Muscle layer of colon (tissue), 2 donors: Measurements from ENCODE around the gene RBMS1.
A peak's percentile ranks its signal among the peaks of the same experiment; 100 is the strongest.
"Not testable (repeated sequence)": the region's sequence is repeated elsewhere in the genome, so short reads cannot be mapped to it uniquely, and the experiment has no call there.

Experiments
- H3K27ac ChIP-seq: one replicate; pipeline ENCODE4 v1.7.0; 2013; ENCODE audit warnings: low read depth, mild to moderate bottlenecking, low read length, moderate library complexity
- H3K27me3 ChIP-seq, 2 donors: one replicate each; pipeline ENCODE4 v1.7.0; 2013; ENCODE audit warnings: low read length in 2 of 2, mild to moderate bottlenecking in 2 of 2; ENCODE audit not compliant: insufficient read depth in 2 of 2, control insufficient read depth in 1 of 2
- H3K36me3 ChIP-seq: one replicate; pipeline ENCODE4 v1.7.0; 2013; ENCODE audit warnings: mild to moderate bottlenecking, low read length; ENCODE audit not compliant: insufficient read depth
- H3K4me1 ChIP-seq: one replicate; pipeline ENCODE4 v1.7.0; 2013; ENCODE audit warnings: mild to moderate bottlenecking, low read length; ENCODE audit not compliant: insufficient read depth
- H3K4me3 ChIP-seq, 2 donors: one replicate each; pipeline ENCODE4 v1.7.0; 2013; ENCODE audit warnings: low read length in 2 of 2, low read depth in 1 of 2, mild to moderate bottlenecking in 1 of 2, moderate library complexity in 1 of 2
- H3K9ac ChIP-seq: one replicate; pipeline ENCODE4 v1.7.0; 2013; ENCODE audit warnings: low read length
- H3K9me3 ChIP-seq: one replicate; pipeline ENCODE4 v1.7.0; 2013; ENCODE audit warnings: mild to moderate bottlenecking, low read length
- donor health status: abdominal sarcoma.
- donor health status: Adenocarcinoma of cecum.

The RBMS1 gene

GRCh38 chr2:160375037-160375436, 118.6 kb downstream of the RBMS1 start:
- H3K4me1 ChIP-seq, result peaks cover 85% of the 10 kb centered on the region
- no peak overlapping the region for H3K9ac ChIP-seq
- no peaks in the 10 kb centered on the region for H3K27me3 ChIP-seq
- H3K4me3 ChIP-seq, result no peak overlapping the region
- no peaks in the 10 kb centered on the region for H3K9me3 ChIP-seq
- peak overlapping the region; percentile 45 for H3K27ac ChIP-seq
- no peaks in the 10 kb centered on the region for H3K36me3 ChIP-seq

DNA sequence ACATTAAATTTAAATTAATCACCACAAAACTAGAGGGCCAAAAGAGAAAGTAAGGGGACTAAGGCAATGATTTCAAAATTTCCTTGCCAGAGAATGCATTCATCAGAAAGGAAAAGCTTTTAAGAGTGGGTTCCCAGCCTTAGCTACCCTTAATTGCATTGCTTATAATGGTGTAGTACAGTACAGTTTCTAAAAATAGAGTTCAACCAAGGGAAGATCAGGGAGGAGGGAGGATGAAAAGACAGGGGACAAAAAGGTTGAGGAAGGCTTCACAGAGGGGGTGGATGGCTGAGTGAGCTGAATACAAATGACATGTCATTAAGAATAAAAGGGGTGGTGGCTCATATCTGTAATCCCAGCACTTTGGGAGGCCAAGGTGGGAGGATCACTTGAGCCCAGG, 119.9 kb downstream of the RBMS1 start:
- peaks cover 85% of the 10 kb centered on the region for H3K4me1 ChIP-seq
- no peaks in the 10 kb centered on the region for H3K9me3 ChIP-seq
- H3K27ac ChIP-seq, result no peak overlapping the region
- no peak overlapping the region for H3K4me3 ChIP-seq
- H3K36me3 ChIP-seq, result no peaks in the 10 kb centered on the region
- H3K27me3 ChIP-seq, result no peaks in the 10 kb centered on the region
- no peak overlapping the region for H3K9ac ChIP-seq

DNA sequence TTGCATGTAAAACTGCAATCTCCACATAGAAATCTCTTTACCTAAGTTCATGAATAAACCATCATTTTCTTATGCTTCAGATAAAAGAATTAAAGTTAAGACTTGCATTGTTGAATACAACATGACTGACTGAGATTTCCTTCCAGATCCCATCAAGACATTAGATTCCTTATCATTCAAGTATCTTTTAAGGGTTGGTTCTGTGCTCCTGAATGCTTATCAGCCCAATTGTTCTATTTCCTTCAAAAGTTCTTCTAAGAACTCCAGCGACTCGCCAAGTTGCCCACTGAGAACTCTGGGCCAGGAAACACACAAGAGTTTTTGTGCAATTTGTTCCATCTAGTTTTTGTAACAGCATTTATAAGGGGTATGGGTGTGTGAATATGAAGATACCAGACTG, 120.3 kb downstream of the RBMS1 start:
- H3K4me1 ChIP-seq, result peaks cover 82% of the 10 kb centered on the region
- H3K36me3 ChIP-seq, result no peaks in the 10 kb centered on the region
- H3K4me3 ChIP-seq, result no peak overlapping the region
- H3K9ac ChIP-seq, result no peak overlapping the region
- no peaks in the 10 kb centered on the region for H3K9me3 ChIP-seq
- H3K27ac ChIP-seq, result no peak overlapping the region
- no peaks in the 10 kb centered on the region for H3K27me3 ChIP-seq

- Histone ChIP-seq H3K27ac (no peak overlapping the region), H3K36me3 (no peaks in the 10 kb centered on the region), H3K27me3 (no peaks in the 10 kb centered on the region), H3K9me3 (no peaks in the 10 kb centered on the region), H3K9ac (no peak overlapping the region), H3K4me3 (no peak overlapping the region), H3K4me1 (peaks cover 83% of the 10 kb centered on the region)
Measured at GRCh38 chr2:160372585-160372984, 121.0 kb downstream of the RBMS1 start.

GRCh38 chr2:160372010-160372356, 121.6 kb downstream of the RBMS1 start:
- Histone ChIP-seq H3K27me3 (no peaks in the 10 kb centered on the region), H3K9ac (no peak overlapping the region), H3K4me1 (peaks cover 82% of the 10 kb centered on the region), H3K27ac (peak overlapping the region; percentile 1), H3K4me3 (no peak overlapping the region), H3K36me3 (no peaks in the 10 kb centered on the region), H3K9me3 (no peaks in the 10 kb centered on the region)

DNA sequence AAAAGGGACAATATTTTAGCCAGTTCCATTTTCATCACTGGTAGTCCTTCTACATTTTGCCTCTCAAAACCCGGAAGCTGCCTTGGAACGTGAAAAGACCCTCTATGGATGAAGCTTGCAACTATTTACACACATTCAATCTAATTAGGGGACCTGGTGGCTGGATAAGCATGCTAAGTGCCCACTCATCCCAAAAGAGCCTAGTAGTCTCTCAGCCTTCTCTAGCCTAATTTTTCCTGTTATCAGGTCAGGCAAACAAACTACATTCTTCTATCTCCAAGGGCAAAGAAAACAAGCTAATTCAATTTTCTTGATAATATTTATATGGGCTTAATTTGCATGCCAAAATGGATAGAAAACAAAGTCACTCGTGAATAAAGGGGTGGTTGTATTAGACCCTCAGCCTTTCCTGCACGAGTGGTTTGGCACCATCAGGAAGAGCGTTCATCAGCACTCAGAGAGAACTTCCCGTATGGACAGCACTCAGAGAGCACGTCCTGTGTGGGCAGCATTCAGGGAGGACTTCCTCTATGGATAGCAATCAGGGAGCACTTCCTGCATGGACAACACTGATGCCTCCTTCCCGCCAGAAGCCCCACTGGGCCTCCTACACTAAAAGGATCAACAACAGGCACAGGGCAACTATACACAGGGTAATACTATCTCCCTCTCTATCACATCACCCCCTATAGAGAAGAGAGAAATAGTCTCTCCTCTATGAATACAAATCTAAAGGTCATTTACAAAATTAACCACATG, 122.2 kb downstream of the RBMS1 start:
- no peak overlapping the region for H3K4me3 ChIP-seq
- H3K27me3 ChIP-seq, result no peaks in the 10 kb centered on the region
- peaks cover 84% of the 10 kb centered on the region for H3K4me1 ChIP-seq
- H3K36me3 ChIP-seq, result no peaks in the 10 kb centered on the region
- no peaks in the 10 kb centered on the region for H3K9me3 ChIP-seq
- peak overlapping the region; percentile 1 for H3K27ac ChIP-seq
- H3K9ac ChIP-seq, result no peak overlapping the region

GRCh38 chr2:160368988-160369930, 124.3 kb downstream of the RBMS1 start:
- H3K4me1 ChIP-seq, result peaks cover 88% of the 10 kb centered on the region
- peak overlapping the region; percentile 12 for H3K27ac ChIP-seq
- no peaks in the 10 kb centered on the region for H3K9me3 ChIP-seq
- H3K9ac ChIP-seq, result no peak overlapping the region
- H3K4me3 ChIP-seq, result no peak overlapping the region
- H3K27me3 ChIP-seq, result no peaks in the 10 kb centered on the region
- no peaks in the 10 kb centered on the region for H3K36me3 ChIP-seq

DNA sequence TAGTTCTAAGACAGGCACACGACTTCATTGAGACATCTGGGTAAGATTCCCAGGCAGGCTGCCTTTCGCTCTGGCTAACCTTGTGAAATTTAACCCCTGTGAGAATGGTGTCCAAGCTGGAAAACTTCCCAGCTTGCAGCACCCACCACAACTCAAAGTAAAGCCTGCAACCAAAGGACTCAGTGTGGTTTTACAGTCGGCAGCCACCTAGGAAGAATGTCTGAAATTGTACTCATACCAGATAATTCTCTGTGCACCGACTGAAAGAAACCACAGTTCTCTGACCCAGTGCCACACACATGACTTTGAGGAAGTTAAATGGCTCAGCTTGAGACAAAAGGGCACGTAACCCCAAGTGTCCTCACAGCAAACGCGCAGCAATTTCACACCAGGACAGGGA, 125.7 kb downstream of the RBMS1 start:
- Histone ChIP-seq H3K36me3 (no peaks in the 10 kb centered on the region), H3K27ac (peak overlapping the region; percentile 41), H3K9ac (no peak overlapping the region), H3K4me1 (peaks cover 88% of the 10 kb centered on the region), H3K27me3 (no peaks in the 10 kb centered on the region), H3K4me3 (no peak overlapping the region), H3K9me3 (no peaks in the 10 kb centered on the region)

DNA sequence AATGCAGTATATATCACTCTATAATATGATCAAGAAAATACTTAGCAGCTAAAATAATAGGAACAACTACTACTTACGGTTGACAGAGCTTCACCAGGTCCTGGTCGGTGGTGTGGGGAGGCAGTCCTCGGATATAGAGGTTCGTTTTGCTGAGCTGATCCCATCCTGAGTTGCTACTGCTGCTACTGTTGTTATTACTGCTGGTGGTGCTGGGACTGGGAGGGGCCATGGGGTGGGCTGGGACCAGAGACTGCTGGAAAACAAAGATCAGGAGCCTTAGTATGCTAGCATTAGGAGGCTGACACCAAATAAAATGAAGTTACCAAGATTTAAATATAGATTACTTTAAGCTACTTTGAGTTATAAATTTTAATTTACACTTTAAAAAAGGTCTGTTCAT, 126.5 kb downstream of the RBMS1 start:
- H3K4me1 ChIP-seq, result peaks cover 88% of the 10 kb centered on the region
- not testable (repeated sequence) for H3K9ac ChIP-seq, H3K36me3 ChIP-seq, H3K27me3 ChIP-seq, H3K9me3 ChIP-seq, H3K4me3 ChIP-seq, H3K27ac ChIP-seq

DNA sequence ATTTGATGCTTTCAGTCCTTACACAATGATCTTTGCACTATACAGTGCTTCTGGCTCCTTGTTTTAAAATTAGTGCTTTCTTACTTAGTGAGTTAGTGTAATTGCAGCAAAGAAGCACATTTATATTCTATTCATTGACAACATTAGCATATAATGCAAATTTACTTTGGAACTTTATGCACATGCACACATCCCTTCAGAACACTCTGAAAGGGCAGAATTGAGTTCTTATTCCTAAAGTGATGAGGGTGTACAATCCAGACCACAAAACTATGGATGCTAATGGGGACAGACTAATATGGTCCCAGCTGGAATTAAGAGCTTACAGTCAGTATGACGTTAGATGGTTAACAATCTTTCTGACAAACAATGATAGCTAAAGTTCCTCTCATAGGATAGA, 127.1 kb downstream of the RBMS1 start:
- H3K27ac ChIP-seq, result no peak overlapping the region
- H3K36me3 ChIP-seq, result no peaks in the 10 kb centered on the region
- no peaks in the 10 kb centered on the region for H3K9me3 ChIP-seq
- no peaks in the 10 kb centered on the region for H3K27me3 ChIP-seq
- no peak overlapping the region for H3K4me3 ChIP-seq
- H3K9ac ChIP-seq, result no peak overlapping the region
- H3K4me1 ChIP-seq, result peaks cover 86% of the 10 kb centered on the region

GRCh38 chr2:160365716-160366367, 127.8 kb downstream of the RBMS1 start:
- Histone ChIP-seq H3K27ac (no peak overlapping the region), H3K36me3 (no peaks in the 10 kb centered on the region), H3K9ac (no peak overlapping the region), H3K4me3 (no peak overlapping the region), H3K9me3 (no peaks in the 10 kb centered on the region), H3K27me3 (no peaks in the 10 kb centered on the region), H3K4me1 (peaks cover 84% of the 10 kb centered on the region)
